HG03521 (cell line): ENCODE measurements around the gene NPHP4.

ENCODE experiments used
- ATAC-seq: cut with Tn5 transposase; IDR thresholded peaks from one replicate; pipeline ENCODE4 v1.9.1; 2021; ENCODE audit warnings: mild to moderate bottlenecking, moderate library complexity; ENCODE audit not compliant: unreplicated experiment

NPHP4 gene

DNA sequence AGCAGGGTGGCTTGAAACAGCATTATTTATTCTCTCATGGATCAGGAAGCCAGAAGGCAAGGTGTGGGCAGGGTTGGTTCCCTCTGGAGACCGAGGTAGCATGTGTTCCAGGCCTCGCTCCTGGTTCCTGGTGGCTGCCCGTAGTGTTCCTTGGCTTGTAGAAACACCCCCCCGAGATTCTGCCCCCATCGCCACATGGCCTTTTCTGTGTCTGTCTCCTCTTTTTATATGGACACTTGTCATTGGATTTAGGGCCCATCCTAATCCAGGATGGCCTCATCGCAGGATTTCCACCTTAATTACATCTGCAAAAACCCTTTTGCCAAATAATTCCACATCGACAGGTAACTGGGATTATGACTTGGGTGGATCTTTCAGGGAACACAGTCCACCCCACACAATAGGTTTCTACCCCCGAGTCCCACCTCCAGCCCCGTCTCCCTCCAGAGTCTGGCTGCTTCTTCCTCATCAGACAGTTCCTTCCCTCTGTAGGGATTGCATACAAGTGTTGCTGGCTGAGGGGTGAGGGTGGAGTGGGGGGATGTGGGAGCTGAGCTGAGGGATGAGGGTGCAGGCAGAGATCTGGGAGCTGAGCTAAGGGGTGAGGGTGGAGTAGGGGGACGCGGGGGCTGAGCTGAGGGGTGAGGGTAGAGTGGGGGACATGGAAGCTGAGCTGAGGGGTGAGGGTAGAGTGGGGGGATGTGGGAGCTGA lies 12.3 kb upstream of the NPHP4 start:
- ATAC-seq: no peak

DNA sequence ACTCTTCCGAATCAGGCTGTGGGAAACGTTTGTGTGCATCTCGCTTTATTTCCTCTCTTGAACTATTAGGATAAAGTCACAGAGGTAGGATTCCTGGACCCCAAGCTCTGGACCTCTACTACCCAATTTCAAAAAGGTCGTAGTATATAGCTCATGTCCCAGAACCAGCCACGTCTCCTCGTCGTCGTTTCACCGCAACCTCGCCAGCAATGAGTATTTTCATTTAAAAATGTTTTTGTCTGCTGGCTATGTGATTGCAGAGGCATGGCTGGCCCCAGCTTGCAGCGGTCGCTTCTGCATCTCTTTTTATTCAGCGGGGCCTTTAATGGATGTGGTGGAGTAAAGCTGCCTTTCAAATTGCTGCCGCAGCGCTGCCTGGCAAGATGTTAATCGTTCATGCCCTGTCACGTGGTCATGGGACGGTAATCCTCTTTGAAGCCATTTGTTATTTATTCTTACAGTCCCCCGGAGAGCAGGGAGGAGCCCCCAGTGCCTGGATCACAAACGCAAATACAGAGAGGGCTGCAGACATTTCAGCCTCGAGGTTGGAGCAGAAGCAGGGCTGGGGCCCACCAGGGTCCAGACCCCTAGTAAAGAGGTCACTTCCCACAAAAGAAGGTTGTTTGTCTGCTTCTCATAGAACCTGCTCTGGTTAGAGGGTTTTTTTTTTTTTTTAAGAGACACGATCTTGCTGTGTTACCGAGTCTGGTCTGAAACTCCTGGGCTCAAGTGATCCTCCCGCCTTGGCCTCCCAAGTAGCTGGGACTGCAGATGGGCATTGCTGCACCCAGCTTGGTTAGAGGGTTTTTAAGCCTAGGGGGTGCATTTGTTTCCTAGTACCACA lies 11.6 kb upstream of the NPHP4 start:
- ATAC-seq: no peak

DNA sequence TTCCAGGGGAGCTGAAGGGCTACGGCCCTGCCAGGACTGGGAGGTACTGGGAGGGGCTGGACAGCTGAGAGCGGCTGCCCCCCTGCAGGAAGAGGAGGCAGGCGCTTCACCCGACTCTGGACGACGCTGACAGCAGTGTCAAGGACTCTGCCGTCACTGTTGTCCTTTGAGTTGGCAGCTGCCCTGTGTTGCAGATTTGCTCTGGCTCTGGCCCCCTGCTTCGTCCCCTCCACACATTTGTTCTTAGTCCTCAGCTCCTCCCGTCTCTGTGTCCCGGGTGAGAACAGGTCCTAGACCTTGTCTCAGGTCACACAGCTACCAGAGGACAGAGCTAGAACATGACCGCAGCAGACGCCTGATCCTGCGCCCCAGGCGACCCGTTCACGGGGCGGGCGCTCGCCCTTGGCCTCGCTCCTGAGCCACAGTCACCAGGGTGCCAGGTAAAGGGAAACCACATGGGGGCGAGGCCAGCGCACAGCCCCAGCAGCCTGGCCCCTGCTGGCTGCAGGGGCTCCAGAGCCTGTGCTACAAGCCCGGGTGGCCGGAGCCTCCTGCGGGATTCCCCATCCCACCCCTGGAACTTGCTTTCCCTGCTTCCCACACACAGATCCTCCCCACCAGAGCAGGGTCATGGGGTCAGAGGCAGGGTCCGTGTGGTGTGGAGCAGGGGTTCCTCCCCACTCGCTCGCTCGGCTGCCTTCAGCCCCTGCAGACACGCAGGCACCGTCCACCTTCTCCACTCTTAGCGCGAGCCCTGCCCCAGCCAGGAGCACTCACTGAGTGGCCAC lies 10.7 kb upstream of the NPHP4 start:
- ATAC-seq: no peak

DNA sequence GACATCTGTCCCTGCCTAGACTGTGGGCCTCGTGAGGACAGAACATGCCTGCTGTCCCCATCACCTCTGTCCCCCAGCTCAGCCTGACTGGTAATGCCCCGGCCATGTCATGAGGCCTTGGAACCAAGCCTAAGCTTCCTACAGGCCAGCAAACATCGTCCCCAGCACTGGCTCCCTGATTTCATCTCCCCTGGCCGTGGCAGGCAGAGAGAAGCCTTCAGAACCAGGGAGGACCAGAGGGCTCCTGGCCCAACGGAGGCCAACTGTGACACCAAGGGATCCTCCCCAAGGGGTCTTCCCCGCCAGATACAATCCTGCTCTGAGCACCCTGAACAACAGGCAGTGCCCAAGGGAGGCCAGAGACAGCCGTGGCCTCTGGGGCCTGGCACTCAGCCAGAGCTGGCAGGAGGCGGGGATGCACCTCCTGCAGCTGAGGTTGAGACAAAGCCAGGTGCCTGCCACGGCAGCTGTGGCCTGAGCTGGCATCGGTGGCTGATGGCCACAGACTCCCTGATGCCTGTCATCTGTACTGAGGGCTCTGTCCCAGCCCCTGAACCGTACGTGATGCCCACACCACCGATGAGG lies 9.9 kb upstream of the NPHP4 start:
- ATAC-seq: no peak

DNA sequence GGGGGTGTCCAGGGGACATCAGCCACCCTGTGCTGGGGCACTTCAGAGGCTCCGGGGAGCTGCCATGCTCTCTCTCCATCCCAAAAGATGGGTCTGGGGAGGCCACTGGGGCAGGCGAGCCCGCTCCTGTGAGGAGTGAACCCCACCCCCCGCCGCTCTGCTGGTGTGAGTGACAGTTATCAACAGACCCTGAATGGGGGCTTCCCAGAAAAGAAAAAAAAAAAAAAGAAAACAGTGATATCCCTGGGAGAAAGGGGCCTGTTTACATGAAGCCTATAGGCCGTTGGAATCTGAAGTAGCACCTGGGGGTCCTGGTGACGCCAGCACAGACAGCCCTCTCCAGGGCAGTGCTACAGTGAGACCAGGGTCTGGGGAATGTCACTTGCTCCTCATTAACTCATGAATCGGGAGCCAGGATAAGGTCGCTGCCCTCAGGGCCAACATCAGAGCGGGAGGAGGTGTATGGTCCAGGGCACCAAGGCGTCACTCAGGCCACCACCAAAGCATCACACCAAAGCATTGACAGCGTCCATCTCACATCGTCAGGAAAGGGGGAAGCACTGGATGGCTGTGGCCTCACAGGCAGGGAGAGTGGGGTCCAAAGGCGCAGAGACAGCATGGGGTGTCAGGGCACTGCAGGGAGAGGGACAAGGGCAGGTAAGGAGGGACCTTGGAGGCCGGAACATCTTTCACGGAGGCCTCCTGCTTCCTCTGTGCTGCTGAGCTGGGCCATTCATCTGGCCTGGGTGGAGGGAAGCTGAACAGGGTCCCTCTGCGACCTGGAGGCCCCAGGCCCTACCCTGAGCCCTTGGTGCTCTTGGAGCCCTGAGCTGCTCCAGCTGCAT lies 8.4 kb upstream of the NPHP4 start:
- ATAC-seq: no peak

DNA sequence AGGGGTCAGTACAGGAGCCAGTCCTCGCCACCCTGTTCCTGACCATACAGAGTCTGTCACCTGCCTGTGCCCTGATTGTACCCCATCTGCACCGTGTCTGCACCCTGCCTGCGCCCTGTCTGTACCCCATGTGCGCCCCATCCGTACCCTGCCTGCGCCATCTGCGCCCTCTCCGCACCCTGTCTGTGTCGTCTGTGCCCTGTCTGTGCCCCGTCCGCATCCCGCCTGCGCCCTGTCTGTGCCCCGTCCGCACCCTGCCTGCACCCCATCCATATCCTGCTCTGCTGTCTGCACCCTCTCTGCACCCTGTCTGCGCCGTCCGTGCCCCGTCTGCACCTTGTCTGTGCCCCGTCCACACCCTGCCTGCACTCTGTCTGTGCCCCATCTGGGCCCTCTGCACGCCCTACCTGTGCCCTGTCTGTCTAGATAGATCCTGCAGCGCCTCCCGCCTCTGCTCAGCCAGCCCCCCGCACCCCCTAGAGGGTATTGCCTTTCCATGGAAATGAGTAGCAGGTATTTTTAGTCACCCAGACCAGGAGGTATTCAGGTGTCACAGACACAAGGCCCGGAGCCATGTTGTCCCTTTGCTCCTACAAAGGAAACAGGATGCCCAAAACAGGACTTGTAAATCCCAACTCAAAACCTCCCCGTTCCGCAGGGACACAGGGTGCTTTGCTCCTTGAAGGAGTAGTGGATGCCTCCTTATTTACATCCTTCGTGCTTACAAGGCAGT lies 7.7 kb upstream of the NPHP4 start:
- ATAC-seq: no peak

DNA sequence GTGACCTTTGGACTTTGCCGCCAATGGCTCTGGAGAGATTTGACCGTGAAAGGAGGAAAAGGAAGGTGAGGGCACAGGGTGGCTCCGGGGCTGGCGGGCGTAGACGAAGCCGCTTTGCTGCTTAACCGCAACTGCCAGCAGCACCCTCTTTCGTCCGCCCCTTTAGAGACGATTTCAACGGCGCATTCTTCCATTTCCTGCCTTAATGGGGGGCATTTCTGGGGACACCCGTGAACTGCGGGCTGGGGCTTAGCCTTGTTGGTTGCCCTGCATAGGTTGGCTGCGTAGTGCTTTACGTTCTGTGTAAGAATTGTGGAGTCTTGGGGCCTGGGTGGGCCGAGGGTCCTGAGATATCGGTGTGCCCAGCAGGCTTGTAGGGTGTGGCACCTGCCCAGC lies 6.7 kb upstream of the NPHP4 start:
- ATAC-seq: no peak

DNA sequence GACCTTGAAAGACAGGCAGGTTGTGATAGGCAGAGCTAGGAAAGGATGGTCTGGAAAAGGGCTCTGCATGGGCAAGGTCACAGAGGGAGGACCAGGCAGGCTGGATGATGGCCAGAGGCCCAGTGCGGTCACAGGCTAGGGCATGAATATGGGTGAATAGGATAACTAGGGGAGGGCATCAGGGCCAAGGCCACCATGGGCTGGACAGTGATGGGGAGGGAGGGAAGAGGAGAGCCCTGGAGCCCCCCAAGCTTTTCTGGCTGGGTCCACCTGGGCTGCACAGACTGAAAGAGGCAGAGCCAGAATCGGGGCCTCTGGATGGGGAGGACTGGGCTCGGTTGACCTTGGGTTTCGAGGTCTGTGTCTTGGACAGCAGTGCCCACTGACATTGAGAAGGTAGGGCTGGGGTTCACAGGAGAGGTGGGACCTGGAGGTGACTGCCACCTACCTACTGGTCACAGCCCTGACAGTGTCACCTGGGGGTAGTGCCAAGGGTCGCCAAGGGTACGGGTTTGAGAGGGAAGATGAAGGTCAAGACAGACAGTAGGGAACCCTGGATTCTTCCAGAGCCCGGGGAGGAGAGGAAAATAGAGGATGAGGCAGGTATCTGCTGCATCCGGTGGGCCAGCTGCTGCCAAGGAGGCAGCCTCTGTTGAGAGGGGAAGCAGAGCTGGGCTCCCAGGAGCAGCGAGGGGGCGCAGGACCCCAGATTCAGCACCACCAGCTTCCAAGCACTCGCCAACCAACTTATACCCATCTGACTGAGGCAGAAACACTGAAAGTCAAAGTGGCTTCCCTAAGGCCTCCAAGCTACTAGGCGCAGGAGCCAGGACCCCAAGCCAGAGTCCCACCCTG lies 6.1 kb upstream of the NPHP4 start:
- no peak for ATAC-seq

DNA sequence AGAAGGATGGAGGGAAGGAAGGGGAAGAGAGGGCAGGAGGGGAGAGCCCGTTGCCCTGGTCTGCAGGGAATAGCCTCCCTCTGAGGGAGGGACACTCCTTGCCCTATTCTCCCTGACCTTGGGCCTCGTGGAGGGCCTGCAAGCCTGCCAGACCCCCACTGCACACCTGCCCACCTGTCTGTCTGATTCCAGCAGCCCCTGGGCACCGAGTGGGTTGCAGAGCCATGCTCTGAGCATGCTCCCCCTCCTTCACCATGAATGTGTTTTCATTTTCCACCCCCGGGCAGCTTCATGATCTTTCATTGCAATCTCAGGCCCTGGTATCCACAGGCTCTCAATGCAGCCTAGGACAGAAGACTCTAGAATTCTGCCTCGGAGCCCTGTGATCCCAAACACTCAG lies 5.1 kb upstream of the NPHP4 start:
- no peak for ATAC-seq

DNA sequence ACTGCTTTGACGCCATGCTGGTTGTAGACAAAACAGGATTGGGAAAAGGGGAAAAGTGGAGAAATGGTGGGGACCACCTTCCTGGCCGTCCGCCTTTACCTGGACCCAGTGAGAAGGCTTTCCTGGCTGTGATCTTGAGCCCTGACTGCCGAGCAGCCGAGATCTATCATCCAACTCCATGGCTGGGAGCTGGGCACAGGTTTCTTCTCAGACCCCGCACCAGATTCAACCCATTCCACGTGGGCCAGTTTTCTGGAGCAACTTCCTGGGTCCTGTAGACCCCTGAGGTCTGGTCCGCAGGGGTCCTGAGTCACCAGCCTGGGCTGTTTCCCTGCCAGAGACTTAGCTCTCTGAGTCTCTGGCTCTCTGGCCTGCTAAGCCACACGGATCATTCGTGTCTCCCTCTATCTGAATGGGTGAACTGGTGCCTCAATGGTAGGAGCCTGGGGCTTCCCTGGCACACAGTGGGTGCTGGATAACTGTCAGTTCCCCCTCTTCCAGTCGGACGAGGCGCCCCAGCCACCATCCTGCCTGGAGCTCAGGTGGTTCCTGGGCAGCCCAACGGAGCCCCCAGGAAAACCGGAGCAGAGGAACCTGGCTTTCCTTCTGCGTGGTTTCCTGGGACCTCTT lies 4.5 kb upstream of the NPHP4 start:
- ATAC-seq: no peak

DNA sequence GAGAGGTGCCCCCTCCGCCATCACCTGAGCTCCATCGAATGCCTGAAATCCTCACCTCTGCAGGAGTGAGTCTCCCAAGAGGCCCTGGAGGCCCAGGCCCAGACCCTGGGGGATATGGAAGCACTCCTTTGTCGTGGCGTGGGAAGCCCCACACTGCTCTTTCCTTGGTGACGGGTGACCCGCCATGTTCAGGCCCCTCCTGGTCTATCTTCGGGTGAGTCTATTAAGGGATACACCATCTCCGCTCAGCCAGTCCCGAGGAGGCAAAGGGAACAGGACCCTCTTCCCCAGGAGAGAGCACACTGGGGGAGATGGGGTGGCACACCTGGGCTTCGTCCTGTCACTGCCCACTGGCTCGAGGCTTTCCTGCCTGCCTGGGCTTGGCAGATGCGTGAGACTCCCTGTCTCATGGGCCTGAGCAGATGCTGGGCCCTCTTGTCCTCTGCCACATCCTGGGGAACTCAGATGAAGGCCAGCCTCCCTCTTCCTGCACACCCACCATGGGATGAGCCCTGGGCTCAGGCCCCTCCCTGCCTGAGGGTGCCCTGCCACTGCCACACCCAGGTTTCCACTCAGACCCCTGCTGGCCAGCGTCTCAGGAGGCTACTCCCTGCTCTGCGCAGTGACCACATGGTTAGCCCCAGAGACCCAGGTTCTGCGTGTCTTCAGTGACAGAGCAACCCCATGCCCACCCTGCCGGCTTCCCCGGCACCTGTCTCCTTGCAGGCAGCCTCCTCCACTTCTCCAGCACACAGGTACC lies 3.8 kb upstream of the NPHP4 start:
- no peak for ATAC-seq

DNA sequence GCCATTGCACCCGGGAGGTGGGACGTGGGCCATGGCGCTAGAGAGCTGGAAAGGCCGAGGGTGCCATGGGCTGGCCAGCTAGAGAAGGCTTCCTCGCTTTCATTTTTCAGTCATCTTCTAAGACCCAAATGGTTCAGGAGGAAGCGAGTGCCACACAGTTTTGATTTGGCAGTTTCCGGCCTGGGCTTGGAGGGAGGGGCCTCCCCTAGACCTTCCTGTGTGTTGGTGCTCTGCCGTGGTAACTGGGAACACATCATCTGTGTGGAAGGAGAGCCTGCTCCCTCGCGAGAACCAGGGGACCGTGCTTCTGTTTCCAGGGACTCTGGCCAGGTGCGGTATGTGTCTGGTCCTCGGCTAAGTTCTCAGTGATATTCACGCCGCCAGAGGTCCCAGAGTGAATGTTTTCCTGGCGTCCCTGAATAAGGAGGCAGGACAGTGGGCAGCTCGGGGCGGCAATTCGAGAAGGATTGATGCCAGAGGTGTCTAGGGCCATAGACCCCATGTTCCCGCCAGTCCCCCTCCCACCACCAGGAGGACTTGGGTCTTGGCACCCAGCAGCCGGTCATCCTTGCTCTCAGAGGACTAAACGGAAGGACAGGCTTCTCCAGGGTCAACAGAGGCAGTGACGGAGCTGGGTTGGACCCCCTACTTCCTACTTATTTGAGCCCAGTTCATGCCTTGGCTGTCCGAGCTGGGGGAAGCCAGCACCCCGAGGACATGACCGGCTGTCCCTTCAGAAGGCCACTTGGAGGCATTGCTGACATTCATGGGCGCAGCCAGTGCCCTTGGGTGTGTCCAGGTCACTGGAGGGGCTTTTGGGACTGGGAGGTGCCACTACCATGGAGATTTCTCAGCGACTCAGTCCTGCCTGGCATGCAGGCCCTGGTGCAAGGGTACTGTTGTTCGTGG lies 2.7 kb upstream of the NPHP4 start:
- no peak for ATAC-seq

DNA sequence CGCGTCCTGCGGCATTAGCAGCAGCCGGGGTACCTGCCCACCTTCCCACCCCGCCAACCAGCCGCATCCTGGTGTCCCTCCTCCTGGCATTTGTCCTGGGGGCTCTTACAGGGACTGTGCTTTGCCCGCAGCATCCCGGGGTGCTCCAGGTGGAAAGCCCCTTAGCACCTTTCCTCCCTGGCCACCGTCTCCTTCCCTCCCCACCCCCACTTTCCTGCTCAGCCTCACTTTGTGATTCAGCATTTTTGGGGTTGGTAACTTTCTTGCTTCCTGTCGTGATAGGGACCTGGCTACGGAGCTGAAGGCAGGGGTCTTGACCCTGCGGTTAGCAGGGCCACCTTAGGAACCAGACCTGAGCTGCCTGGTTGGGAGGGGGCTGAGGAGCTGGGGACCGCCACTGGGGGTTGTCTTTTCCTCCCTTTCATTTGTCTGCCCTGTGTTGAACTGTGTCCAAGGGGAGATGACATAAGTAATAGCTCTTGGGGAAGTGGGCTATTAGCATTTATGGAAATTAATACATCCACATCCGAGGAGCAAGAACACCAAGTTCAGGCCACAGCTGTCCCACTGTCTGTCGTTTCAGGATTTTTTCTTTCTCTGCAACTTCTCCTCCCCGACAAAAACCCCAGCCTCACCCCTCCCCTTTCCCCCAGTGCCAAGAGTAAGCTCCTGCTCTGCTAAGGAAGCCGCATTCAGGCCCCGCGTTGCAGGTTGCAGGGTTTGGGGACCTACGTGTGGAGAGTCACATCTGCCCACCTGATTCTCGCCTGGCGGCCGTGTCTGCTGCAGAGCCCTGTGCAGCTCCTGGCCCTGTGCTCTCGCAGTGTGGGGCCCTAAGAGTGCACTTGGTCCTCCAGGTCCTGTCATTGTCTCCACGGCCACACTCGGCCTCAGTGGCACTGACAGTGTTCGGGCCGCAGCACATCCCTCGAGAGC lies 1.6 kb upstream of the NPHP4 start:
- no peak for ATAC-seq

DNA sequence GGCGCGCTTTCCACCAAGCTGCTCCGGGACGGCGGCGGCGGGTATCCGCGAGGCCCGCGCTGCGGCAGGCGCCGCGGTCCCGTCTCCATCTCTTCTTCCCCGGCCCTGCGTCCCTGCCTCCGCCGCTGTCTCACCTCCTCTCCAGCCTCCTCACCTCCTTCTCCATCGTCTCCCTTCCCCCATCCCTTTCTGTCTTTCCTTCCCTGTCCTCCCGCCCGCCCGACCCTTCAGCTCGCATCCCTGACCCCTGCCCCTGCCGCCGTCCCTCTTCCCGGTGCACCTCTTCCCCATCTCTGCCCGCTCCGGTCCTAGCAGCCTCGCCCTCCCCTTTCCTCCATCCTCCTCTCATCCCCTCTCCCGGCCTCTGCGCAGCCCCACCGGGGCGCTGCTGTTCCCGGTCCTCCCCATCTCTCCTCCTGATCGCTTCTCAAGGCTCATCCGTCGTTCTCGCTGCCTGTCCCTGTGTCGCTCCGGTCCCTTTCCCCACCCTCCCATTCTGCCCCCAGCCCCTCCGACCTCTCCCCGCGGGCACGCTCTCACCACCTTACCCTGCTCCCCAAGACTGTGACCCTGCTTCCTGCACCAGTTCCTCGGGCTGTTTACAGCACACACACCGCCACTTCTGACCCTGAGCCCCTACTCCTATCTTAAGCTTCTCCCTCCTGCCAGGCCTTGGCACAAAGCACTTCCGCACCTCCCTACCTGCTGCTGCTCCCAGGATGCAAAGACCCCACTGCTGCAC lies 760 bp upstream of the NPHP4 start:
- ATAC-seq: no peak
